ENCODE data around the gene AGPS.

The AGPS gene

DNA sequence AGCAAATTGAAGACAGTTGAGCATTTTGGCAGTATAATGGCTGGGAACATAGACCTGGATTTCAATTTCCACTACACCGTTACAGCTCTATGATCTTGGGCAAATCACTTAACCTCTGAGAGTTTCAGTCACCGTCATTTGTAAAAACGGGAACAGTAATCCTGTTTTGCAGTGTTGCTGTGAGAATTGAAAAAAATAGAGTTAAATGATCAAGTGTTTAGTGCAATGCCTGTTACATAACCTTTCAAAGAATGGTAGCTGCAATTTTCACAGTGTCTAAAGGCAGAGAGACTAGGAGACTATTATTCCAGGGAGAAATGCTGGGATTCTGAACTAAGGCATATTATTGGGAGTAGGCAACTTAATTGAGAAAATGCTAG, 2.0 kb downstream of the AGPS start:
- Histone ChIP-seq H3K27ac (ENCODE audit: low read depth, low read length) (no peak overlapping the region), H3K4me2 (ENCODE audit: low read length) (peak overlapping the region; percentile 90; the same call in 1 of the 2 replicates), H4K20me1 (ENCODE audit: control insufficient read depth, insufficient read depth, low read depth, low read length) (no peaks in the 10 kb centered on the region; the same call in 1 of the 2 replicates), H3K27me3 (ENCODE audit: control insufficient read depth, low read length) (no peaks in the 10 kb centered on the region), H3K4me1 (ENCODE audit: control insufficient read depth, low read length) (peaks cover 26% of the 10 kb centered on the region), H3K79me2 (ENCODE audit: control insufficient read depth, low read length) (peaks cover 76% of the 10 kb centered on the region), H3F3A (ENCODE audit: control insufficient read depth, insufficient read depth) (0 out of 2 replicates have a peak, but pooled peaks cover 3% of the 10 kb centered on the region), H3K9me2 (replicated peaks; ENCODE audit: control insufficient read depth, low read length) (no peaks in the 10 kb centered on the region), H3K4me3 (ENCODE audit: low read length) (peak overlapping the region; percentile 94; the same call in 1 of the 2 replicates), H3K36me3 (ENCODE audit: control insufficient read depth, low read length) (peaks cover 4% of the 10 kb centered on the region; the same call in 1 of the 2 replicates), H3K9me3 (ENCODE audit: control insufficient read depth, insufficient read depth, low read length) (no peaks in the 10 kb centered on the region)
- TF ChIP-seq, protein P1, sequence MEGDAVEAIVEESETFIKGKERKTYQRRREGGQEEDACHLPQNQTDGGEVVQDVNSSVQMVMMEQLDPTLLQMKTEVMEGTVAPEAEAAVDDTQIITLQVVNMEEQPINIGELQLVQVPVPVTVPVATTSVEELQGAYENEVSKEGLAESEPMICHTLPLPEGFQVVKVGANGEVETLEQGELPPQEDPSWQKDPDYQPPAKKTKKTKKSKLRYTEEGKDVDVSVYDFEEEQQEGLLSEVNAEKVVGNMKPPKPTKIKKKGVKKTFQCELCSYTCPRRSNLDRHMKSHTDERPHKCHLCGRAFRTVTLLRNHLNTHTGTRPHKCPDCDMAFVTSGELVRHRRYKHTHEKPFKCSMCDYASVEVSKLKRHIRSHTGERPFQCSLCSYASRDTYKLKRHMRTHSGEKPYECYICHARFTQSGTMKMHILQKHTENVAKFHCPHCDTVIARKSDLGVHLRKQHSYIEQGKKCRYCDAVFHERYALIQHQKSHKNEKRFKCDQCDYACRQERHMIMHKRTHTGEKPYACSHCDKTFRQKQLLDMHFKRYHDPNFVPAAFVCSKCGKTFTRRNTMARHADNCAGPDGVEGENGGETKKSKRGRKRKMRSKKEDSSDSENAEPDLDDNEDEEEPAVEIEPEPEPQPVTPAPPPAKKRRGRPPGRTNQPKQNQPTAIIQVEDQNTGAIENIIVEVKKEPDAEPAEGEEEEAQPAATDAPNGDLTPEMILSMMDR (IDR thresholded peaks at IDR 0.05; ENCODE audit: low read depth, low read length, poor library complexity, severe bottlenecking), result no peak
- no peak for TF ChIP-seq EZH2phosphoT487 (IDR thresholded peaks at IDR 0.05; ENCODE audit: borderline replicate concordance, low read length)

DNA sequence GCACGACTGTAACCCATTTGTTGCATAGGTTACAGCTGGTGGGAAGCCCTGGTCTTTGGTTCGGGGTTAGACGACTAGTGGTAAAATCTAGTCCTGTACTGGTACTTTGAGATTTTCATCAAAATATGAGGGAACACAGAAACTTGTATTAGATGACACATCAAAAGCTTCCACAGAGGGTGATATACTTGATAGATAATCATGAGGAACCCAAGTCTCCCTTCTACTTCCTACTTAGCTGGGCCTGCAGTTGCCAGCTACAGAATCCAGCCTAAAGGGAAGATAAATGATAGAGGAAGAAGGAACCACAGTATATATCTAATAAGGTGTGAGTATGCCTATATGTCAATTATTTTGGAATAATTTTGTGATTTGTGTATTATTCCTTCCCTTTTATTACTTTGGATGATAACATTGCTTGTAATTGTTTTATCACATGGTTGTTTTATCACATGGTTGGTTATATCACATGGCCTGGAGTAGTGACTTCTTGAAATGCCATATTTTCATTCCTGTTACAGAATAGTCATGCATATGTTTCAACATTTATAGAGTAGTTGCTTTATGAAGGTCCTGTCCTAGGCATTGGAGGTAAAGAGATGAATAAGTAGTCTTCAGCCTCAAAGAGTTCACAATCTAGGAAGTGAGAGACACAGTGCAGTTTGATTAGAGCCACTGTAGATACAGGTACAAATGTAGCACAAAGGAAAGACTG, 2.9 kb downstream of the AGPS start:
- H3K36me3 ChIP-seq (ENCODE audit: control insufficient read depth, low read length), result peaks cover 4% of the 10 kb centered on the region; the same call in 1 of the 2 replicates
- peaks cover 83% of the 10 kb centered on the region for H3K79me2 ChIP-seq (ENCODE audit: control insufficient read depth, low read length)
- H3F3A ChIP-seq (ENCODE audit: control insufficient read depth, insufficient read depth), result 0 out of 2 replicates have a peak, but pooled peaks cover 3% of the 10 kb centered on the region
- no peak overlapping the region for H3K27ac ChIP-seq (ENCODE audit: low read depth, low read length)
- H3K27me3 ChIP-seq (ENCODE audit: control insufficient read depth, low read length), result no peaks in the 10 kb centered on the region
- H3K9me2 ChIP-seq (replicated peaks; ENCODE audit: control insufficient read depth, low read length), result no peaks in the 10 kb centered on the region
- peaks cover 26% of the 10 kb centered on the region for H3K4me1 ChIP-seq (ENCODE audit: control insufficient read depth, low read length)
- H3K4me2 ChIP-seq (ENCODE audit: low read length), result no peak overlapping the region
- TF ChIP-seq EZH2phosphoT487 (IDR thresholded peaks at IDR 0.05; ENCODE audit: borderline replicate concordance, low read length), result no peak
- TF ChIP-seq, protein P1 (IDR thresholded peaks at IDR 0.05; ENCODE audit: low read depth, low read length, poor library complexity, severe bottlenecking), result no peak
- no peaks in the 10 kb centered on the region; the same call in 1 of the 2 replicates for H4K20me1 ChIP-seq (ENCODE audit: control insufficient read depth, insufficient read depth, low read depth, low read length)
- no peaks in the 10 kb centered on the region for H3K9me3 ChIP-seq (ENCODE audit: control insufficient read depth, insufficient read depth, low read length)
- H3K4me3 ChIP-seq (ENCODE audit: low read length), result no peak overlapping the region

DNA sequence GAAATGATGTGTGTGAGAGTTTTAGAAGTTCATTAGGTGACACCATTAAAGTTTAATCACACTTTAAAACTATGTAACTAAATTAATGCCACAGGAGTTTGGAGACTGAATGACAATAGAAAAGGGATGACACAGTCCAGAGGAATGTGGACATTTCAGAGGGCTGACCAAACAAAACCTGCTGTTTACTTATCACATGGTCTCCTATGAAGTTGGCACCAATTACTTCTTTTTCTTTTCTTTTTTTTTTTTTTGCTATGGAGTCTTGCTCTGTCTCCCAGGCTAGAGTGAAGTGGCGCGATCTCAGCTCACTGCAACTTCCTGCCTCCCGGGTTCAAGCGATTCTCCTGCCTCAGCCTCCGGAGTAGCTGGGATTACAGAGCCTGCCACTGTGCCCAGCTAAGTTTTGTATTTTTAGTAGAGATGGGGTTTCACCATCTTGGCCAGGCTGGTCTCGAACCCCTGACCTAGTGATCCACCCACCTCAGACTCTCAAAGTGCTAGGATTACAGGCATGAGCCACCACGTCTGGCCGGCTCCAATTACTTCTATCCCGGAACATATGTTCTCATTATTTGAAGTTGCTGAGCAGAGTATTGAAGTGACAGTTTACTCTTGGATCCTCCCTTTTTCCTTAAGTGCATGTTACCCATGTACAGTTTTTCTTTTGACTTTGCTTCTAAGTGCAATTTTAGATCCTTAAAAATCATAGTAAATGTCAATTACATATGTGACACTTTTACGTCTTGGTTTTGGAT, 4.3 kb downstream of the AGPS start:
- no peaks in the 10 kb centered on the region; the same call in 1 of the 2 replicates for H4K20me1 ChIP-seq (ENCODE audit: control insufficient read depth, insufficient read depth, low read depth, low read length)
- peaks cover 91% of the 10 kb centered on the region for H3K79me2 ChIP-seq (ENCODE audit: control insufficient read depth, low read length)
- TF ChIP-seq EZH2phosphoT487 (IDR thresholded peaks at IDR 0.05; ENCODE audit: borderline replicate concordance, low read length), result no peak
- TF ChIP-seq, protein P1 (IDR thresholded peaks at IDR 0.05; ENCODE audit: low read depth, low read length, poor library complexity, severe bottlenecking), result no peak
- peaks cover 4% of the 10 kb centered on the region; the same call in 1 of the 2 replicates for H3K36me3 ChIP-seq (ENCODE audit: control insufficient read depth, low read length)
- H3K4me1 ChIP-seq (ENCODE audit: control insufficient read depth, low read length), result peaks cover 20% of the 10 kb centered on the region
- H3K9me3 ChIP-seq (ENCODE audit: control insufficient read depth, insufficient read depth, low read length), result no peaks in the 10 kb centered on the region
- H3K27ac ChIP-seq (ENCODE audit: low read depth, low read length), result no peak overlapping the region
- no peaks in the 10 kb centered on the region for H3F3A ChIP-seq (ENCODE audit: control insufficient read depth, insufficient read depth)
- H3K27me3 ChIP-seq (ENCODE audit: control insufficient read depth, low read length), result no peaks in the 10 kb centered on the region
- no peak overlapping the region for H3K4me2 ChIP-seq (ENCODE audit: low read length)
- no peak overlapping the region for H3K4me3 ChIP-seq (ENCODE audit: low read length)
- H3K9me2 ChIP-seq (replicated peaks; ENCODE audit: control insufficient read depth, low read length), result no peaks in the 10 kb centered on the region
